Kidney capillary endothelial cell (primary cell): Measurements from ENCODE around the gene CD300E.
"Not testable (repeated sequence)": the region's sequence is repeated elsewhere in the genome, so short reads cannot be mapped to it uniquely, and the experiment has no call there.

Experiments used
- DNase-seq: peaks from one replicate; pipeline ENCODE4 v3.0.0-alpha.2; 2018; ENCODE audit warnings: low spot score

Gene CD300E

DNA sequence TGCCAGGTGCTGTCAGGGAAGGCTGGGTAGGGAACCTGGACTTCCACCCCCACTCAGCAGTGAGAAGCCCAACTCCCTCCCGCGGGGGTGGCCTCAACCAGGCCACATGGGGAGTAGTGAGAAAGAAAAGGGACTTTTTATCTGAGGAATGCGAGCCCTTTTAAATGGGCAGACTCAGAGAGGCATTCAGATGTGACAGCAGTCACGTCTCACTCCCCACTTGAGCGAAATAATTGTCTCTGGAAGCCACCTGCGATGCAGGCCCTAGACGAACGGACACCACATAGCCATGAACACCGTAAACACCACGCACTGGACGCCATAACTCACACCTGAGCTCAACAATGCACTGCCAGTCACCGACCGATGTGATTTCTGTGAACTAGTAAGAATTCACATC, 11.9 kb upstream of the CD300E start:
- no peak for DNase-seq

DNA sequence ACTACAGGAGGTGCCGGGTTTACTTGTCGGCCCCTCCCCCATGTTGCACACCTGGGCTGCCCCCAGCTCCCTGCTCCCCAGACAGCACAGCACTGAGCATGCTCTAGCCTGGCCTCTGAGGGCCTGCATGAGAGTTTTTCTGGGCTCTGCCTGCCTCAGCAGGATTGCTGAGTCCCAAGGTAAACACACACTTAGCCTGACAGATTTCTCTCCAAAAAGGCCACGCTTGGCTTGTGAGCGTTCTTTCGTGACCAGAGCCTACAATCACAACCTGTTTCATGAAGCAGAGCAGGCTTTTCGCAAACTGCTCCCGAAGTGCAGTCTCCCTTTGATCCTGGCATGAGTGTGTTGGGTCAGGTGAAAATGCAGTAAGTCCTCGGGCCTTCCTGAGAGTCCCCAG, 9.8 kb upstream of the CD300E start:
- no peak for DNase-seq

DNA sequence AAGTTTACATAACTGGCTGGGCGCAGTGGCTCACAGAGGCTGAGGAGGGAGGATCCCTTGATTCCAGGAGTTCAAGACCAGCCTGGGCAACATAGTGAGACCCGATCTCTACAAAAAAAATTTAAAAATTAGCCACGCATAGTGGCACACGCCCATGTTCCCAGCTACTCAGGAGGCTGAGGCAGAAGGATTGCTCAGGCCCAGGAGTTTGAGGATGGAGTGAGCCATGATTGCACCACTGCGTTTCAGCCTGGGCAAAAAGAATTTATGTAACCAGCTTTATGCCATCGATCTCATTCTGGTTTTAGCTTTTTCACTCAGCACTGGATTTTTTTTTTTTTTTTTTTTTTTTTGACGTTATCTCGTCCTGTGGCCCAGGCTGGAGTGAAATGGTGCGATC, 9.1 kb upstream of the CD300E start:
- no peak for DNase-seq

DNA sequence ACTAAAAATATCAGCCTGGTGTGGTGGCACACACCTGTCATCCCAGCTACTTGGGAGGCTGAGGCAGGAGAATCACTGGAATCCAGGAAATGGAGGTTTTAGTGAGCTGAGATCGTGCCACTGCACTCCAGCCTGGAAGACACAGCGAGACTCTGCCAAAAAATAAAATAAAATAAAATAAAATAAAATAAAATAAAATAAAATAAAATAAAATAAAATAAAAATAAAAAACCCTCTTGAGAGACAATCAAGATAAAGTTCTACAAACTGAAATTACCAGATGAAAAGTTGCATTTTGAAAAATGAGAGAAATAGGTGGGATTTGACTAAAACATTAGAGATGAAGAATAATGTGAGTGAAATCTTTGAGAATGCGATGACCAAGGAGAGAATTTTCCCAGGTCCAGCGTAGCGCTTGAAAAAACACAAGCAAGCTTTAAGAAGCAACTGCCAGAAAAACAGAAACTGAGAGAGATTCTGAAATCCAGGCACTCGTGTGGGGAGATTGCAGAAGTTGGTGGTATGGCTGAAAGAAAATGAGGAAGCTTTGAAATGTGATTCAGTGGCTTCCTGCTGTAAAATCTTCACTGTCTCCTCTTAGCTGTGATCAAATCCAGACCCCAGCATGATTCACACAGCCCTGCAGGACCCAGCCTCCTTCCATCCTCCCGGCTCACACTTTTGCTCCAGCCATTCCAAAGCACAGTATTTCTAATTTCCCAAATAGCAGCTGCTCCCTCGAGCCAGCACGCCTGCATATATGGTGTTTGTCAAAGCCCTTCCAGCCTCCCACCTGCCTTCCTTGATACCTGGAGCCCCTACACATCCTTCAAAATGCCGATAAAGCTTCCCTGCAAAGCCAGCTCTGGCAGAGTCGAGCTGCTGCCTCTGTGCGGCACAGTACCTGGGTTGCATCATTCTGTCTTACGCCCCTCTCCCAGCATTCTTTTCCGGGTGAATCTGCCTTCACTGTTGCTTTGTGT, 8.2 kb upstream of the CD300E start:
- no peak for DNase-seq

DNA sequence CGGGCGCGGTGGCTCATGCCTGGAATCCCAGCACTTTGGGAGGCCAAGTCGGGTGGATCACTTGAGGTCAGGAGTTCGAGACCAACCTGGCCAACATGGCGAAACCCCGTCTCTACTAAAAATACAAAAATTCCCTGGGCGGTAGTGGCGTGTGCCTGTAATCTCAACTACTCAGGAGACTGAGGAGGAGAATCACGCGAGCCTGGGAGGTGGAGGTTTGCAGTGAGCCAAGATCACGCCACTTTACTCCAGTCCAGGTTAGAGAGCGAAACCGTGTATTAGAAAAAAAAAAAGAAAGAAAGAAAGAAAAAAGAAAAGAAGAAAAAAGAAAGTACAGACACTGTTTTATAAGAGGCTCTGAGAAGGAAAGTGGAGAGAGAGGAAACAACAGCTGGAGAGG, 6.7 kb upstream of the CD300E start:
- DNase-seq: not testable (repeated sequence)

DNA sequence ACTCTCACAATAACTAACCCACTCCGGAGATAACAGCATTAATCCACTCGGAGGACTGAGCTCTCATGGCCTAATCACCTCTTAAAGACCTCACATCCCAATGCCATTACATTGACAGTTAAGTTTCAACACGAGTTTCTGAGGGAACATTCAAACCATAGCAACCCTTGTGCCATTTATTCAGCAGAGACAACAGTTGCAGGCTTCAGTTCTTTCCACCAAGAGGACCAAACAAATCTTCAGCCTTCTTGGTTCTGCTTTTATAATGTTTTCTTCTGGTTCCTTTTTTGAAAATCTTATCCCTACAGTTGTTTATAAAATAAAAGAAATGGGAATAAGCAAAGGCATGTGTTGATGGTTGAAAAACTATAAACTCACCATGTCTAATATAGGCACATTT, 2.1 kb upstream of the CD300E start:
- DNase-seq: no peak

DNA sequence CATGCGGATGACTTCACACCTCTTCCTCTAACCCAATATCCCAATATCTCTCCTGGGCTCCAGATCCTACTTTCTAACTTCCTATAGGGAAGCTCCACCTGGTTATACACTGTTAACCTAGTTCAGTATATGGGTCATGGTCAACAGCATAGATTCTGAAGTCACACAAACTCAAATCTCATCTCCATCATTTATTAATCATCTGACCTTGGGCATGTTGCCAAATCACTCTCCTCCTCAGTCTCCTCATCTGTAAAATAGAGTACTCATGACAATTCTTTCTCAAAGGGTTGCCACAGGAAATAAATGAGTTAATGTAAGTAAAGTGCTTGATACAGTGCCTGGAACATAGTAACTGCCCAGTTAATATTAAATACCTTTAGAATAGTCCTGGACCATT, 593 bp upstream of the CD300E start:
- no peak for DNase-seq

DNA sequence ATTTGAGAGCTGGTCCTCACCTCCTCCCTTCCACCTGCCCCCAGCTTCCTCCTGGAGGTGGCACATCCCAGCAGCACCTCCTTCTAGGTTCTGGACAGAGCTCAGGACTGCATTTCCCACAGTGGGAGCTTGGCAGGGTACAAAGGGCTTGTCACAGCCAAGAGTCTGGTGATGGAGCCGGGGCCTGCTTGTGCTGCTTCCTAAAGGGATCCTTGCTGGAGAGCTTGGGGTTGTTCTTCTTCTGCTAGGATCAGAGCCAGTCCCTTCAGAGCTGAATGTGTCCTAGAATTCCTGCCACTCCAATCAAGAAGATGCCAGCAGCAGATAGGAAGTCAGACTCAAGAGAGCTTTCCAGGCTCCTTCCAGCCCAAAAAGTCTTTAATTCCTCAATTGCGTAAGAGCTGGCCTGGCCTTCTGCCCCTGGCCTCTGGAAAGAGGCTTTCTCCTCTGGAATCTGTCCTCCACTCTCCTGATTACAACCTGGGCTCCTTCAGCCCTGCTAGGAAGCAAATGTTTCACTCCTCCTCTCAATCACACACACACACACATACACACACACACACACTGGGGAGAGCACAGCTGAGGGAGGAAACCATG, 4.4 kb downstream of the CD300E start:
- DNase-seq: no peak

DNA sequence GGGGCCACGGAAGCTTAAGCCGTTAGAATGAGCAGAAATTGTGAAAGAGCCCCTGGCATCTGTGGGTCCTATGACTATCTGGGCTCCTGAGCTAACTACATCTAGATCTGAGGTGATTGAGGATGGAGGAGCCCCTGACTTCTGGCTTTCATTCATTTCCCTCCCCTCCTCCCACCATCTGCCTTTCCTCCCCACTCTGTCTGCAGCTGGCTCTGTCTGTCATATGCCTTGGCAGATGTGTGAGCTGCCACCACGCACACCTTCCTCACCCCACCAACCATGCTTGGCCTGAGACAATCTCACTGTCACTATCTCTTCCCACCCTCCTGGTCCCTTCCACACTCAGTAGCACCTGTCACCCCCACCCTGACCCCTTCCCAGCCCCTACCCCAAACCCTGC, 5.1 kb downstream of the CD300E start:
- DNase-seq: no peak

DNA sequence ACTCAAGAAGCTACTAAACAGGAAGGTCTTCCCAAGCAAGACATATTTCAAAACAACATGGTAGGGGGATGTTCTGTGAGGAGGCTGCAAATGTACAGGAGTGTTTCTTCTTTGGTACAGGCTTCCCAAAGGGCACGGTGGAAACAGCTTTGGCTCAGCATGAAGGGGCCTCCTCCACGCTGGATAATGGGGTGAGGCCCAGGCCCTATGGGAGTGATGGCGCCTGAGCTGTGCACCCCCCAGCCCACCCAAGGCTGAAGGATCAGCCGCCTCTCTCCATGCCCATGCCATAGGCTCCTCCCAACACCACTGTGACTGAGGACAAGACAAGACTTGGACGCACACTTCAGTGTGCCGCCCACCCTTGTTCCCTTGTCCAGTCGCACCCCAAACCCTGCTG, 6.8 kb downstream of the CD300E start:
- no peak for DNase-seq

DNA sequence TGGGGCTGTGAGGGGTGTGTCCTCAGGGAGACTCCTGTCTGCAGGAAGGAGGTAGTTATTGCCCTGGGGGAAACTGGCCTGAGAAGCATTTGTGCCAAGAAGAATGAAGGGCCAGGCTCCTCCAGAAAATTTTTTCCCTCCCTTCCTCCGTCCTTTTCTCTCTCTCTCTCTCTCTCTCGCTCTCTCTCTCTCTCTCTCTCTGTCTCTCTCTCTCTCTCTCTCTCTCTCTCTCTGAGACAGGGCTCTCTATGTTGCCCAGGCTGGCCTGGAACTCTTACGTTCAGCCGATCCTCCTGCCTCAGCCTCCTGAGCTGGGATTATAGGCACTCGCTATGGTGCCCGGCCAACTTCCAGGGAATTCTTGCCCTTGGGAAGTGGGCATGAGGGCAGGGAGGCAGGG, 11.5 kb downstream of the CD300E start:
- DNase-seq: no peak

DNA sequence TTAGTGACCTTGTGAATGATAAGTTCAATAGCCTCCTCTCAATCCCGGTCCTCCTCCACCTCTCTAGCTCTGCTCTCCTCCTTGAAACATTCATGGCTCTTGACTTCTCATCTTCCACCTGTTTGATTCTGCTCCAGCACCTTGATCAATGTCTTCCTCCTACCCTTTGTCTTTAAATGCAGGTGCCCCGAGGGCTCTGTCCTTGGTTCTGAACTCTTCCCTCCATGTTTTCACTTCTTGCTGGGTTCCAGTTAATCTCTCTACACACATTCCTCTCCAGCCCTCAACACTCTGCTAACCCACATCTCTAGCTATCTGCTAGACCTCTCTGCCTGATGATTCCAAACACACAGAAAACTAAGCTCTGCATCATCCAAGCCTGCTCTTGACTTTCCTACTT, 13.4 kb downstream of the CD300E start:
- DNase-seq: no peak

DNA sequence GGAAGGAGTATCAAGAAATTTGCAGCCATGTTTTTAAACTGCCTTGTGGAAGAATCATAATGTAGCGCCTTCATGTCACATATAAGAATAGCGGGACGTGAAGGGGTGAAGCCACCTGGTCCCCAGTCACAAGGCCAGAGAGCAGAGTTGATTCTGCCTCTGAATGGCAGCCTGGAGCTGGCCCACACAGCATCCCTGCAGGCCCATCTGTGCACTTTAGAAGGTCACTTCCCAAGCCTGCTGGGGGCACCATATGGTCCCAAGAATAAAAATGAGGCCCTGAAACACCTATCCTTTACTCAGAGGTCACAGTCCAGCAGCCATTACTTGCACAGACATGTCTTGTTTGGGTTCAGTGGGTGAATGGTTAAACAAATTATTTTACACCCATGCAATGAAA, 15.0 kb downstream of the CD300E start:
- DNase-seq: no peak

DNA sequence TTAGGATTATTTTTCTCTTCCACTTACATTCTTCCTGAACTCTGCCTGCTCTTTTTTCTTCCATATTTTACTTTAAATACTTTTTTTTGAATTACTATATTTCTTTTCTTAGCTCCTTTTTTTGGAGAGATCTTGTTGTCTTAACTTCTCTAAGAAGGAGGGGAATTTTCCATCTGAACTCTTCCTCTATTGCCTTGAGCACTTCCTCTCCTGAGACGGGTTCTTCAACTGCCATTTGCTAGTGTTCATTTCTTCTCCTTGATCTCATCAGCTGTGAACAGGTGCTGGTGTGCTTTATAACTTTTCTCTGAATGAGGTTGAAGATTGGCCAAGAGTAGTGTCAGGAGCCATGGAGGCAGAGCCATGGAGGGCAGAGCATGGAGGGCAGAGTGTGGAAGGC, 16.3 kb downstream of the CD300E start:
- no peak for DNase-seq

DNA sequence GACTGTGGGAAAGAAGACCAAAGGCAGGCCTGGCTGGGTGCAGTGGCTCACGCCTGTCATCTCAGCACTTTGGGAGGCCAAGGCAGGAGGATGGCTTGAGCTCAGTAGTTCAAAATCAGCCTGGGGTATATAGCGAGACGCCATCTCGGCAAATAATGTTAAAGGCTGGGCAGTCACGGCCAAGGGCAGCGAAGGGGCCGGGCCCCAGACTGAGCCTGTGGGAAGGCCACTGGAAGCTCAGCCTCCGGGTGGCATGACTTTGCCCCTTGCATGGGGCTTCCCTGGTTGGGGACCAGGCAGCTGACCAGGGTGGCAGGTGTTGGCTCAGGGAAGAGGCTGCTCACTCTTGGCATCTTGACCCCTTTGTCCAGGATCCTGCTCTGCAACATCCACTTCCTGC, 17.5 kb downstream of the CD300E start:
- DNase-seq: no peak

DNA sequence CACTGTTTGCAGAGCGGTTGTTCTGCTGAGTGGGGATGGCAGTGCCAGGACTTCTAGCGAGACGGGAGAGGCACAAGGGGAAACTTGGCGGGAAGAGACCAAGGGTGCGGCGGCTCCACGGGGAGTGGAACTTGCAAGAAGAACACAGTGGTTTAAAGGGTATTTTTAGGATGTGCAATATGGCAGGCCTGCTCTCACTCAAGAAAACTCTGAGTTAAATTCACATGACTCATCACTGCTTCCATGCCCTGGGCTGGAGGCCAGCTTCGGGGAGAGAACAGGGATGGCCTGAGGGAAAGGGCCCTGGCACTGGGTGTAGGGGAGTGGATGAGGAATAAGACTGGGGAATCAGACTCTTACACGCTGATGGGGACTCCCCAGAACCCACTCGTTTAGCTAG, 18.2 kb downstream of the CD300E start:
- no peak for DNase-seq

DNA sequence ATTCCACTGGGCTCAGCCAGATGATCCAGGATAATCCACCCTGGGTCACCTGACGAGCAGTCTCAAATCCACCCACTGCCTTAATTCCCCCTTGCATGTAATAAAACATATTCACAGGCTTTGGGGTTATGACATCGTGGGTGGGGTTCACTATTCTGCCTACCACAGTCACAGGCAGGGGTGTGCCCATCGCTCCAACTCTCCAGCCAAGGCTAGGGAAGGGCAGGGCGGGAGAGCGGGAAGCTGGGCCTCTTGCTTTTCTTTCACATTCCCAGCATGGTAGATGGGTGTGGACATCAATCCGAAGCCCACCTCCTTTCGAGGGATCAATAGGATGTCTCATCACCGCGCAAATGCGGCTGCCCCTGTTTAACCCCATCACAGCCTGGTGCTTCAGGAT, 18.8 kb downstream of the CD300E start:
- DNase-seq: no peak

DNA sequence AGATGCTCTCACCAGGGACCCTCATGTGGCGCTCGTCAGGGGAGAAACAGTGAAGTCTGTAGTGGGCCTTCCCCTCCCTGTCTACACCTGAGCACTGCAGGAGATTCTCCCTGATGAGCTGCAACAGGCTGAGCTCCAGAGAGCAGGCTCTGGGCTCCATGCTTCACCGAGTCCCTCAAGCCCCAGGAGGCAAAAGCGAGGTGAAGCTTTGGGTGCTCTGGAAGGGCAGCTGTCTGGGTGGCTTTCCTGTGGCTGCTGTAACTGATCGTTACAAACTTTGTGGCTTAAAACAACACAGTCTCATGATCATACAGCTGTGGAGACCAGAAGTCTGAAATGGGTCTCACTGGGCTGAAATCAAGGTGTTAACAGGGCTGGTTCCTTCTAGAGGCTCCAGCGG, 19.3 kb downstream of the CD300E start:
- DNase-seq: no peak

DNA sequence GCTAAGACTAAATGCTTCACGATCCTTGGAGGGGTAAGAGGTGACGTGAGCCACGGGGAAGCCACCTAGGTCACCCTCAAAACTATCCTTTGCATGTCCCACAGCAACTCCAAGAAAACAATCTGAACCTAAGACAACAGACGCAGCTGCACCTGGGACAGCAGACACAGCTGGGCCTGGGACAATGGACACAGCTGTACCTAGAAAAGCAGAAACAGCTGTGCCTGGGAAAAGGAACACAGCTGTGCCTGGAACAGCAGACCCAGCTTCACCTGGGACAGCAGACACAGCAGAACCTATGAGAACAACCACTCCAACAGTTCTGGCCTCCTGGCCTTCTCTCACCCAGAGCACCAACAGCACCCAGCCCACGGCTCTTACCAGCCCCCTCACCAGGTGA, 19.8 kb downstream of the CD300E start:
- no peak for DNase-seq

DNA sequence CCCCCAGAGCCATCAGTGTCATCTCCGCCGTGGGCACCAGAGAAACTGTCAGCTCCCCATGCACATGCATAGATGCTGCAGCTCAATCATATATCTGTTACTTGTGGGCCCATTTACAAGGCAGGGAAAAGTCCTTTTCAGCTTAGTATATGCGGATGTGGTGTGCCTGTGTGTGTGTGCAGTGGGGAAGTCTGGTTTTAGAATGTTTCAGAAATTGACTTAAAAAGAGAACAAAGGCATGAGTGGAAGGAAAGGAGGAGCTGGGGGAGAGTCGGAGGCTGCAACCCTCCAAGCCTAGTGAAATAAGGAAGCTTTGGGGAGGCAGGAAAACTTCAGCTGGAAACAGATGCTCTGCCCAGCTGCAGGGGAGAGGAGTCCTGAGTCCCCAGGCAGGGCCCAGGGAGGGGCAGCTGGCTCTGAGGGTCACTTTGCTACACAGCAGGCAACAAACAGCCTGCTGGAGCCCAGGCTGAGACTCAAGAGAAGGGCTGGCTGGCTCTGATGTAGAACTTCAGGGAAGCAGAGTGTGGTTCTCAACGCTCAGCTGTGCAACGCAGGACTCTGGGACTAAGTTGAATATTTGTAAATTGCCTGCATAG, 20.4 kb downstream of the CD300E start:
- no peak for DNase-seq

DNA sequence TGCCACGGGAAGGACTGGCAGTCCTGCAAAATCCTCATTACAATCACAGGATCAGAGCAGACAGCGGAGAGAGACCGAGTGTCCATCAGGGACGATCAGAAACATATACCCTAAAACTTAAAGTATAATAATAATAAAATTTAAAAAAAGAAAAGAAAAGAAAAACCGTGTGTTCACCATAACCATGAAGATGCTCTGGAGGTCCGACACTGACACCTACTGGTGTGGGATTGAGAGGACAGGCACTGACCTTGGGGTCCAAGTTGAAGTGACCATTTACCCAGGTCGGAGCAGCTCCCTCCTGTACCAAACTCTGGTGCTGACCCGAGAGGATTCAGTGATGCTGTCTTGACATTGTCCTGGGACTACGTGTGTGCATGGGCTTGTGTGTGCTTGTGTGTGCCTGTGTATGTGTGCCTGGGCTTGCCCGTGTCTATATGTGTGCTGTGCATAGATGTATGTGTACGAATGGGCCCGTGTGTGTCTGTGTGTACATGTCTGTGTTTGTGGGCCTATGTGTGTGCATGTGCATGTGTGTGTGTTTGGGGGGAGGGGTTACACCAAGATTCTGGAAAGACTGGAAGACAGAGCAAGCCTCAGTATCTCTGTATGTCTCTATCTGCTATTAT, 21.5 kb downstream of the CD300E start:
- peak; percentile 23 for DNase-seq

DNA sequence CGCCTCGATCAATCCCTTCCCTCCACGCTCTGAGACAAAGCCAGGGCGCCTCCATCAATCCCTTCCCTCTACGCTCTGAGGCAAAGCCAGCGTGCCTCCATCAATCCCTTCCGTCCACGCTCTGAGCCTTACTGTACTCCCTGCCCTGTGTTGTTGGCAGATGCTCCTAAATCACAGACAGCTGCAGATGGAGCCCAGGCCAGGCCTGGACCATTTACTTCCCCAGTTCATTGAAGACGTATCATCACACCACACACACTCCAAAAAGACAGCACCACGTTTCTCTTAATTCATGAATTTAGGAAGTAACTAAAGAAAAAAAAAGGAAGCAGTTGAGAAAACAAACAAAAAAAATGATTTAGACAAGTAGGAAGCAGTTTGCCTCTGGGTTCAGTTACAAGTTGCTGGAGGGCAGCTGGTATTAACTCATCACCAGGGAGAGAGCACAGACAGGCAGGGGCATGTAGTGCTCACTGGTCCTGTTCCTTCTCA, 24.0 kb downstream of the CD300E start:
- no peak for DNase-seq

DNA sequence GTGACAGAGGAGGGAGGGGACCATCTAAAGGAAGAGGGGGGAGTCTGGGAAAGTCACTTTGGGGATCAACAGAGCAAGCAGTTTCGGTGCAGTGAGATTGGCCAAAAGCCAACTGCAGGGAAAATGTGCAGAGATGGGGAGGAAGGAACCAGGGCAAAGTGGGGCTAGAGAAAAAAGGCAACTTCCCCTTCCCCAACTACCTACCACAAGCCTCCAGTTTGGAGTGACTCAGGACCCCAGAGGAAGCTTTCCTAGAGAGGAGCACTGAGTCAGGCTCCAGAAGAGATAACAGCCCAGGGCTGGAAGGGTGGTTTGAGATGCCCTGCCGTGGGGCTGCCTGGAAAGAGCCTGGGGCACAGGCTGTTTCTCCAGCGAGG, 24.5 kb downstream of the CD300E start:
- no peak for DNase-seq
